Esophagus muscularis mucosa (tissue), 4 donors: ENCODE results near the gene ADAR. TPM values are rescaled to one million over a fixed set of nuclear protein-coding genes. Genes with fewer than 3 reads are reported as not detected.

Experiments used
- DNase-seq: peaks from one replicate; pipeline ENCODE4 v3.0.0-alpha.2; 2017; ENCODE audit errors: extremely low spot score
- H3K27ac ChIP-seq, 4 donors: fragments of 200-600 bp; sonication (generic); replicated peaks in 1 of 4; 1 replicate in 3 of 4; 2 replicates in 1 of 4; pipeline ENCODE4 v1.5.1; 2016 to 2019; ENCODE audit warnings: mild to moderate bottlenecking in 1 of 4
- H3K27me3 ChIP-seq, 4 donors: fragments of 200-600 bp; sonication (generic); one replicate each; pipeline versions ENCODE4 v1.5.1 to v1.6.0; 2016 to 2019
- H3K36me3 ChIP-seq, 4 donors: fragments of 200-600 bp; sonication (generic); one replicate each; pipeline ENCODE4 v1.5.1; 2016 to 2019
- H3K4me1 ChIP-seq, 4 donors: fragments of 200-600 bp; sonication (generic); one replicate each; pipeline ENCODE4 v1.5.1; 2016 to 2019
- H3K4me3 ChIP-seq, 4 donors: fragments of 200-600 bp; sonication (generic); 1 replicate in 2 of 4; 2 replicates in 2 of 4; pipeline ENCODE4 v1.5.1; 2016 to 2019; ENCODE audit warnings: mild to moderate bottlenecking in 4 of 4, moderate library complexity in 1 of 4
- H3K9me3 ChIP-seq, 4 donors: fragments of 200-600 bp; sonication (generic); 1 replicate in 3 of 4; 2 replicates in 1 of 4; pipeline ENCODE4 v1.5.1; 2016 to 2019
- CTCF ChIP-seq, 3 experiments: fragments of 200-600 bp in 2 of 3; fragments of 450-650 bp in 1 of 3; sonication (generic) in 2 of 3; IDR thresholded peaks; one replicate each; pipeline ENCODE4 v1.5.1; 2017 to 2019; ENCODE audit warnings: antibody characterized with exemption in 3 of 3, mild to moderate bottlenecking in 2 of 3, moderate library complexity in 1 of 3
- EP300 ChIP-seq: sonication (generic); formaldehyde crosslinking; IDR thresholded peaks from one replicate; pipeline ENCODE4 v1.6.1; 2017; ENCODE audit warnings: antibody characterized with exemption
- POLR2A ChIP-seq: fragments of 450-650 bp; IDR thresholded peaks from one replicate; pipeline ENCODE4 v1.6.1; 2017; ENCODE audit warnings: antibody characterized with exemption, moderate library complexity, mild to moderate bottlenecking, low read depth
- POLR2AphosphoS5 ChIP-seq, 2 donors: sonication (generic); formaldehyde crosslinking; IDR thresholded peaks; one replicate each; pipeline ENCODE4 v1.6.1; 2017; ENCODE audit warnings: antibody characterized with exemption in 2 of 2
- WGBS: methylation state at CpG from one replicate; pipeline ENCODE4 v1.1.5; 2018; 5-methylcytosine and 5-hydroxymethylcytosine counted together
- intact Hi-C: fragments of 100-400 bp; cut with DNase I; formaldehyde crosslinking; loops from one replicate; pipeline ENCODE4 v1.15.1; 2023
- total RNA-seq, 4 donors: library from RNA; depleted of rRNA; stranded (reverse); fragments of >200 nt; gene quantifications; one replicate each; pipeline versions ENCODE4 v1.1.0 to v1.2.1, GENCODE V29; 2016

The ADAR gene
- total RNA-seq, 4 donors from 2014 or later, result 80.2 to 96.3 (median 87.1) TPM

- H3K27me3 ChIP-seq, result no peaks in the 10 kb centered on the region
- TF ChIP-seq POLR2AphosphoS5 (IDR thresholded peaks at IDR 0.05) (no peak), POLR2A (no peak), EP300 (no peak), CTCF (IDR thresholded peaks at IDR 0.05) (no peak)
- H3K4me3 ChIP-seq, result no peak overlapping the region
- no peak for DNase-seq
- 81% methylated on average over 7 of the region's 7 CpGs for WGBS
- intact Hi-C loops, result no loop called here
- H3K4me1 ChIP-seq, result peaks cover 8 to 17% (median 13%) of the 10 kb centered on the region in 4 donors
- peaks cover 79 to 100% (median 93%) of the 10 kb centered on the region in 4 donors for H3K36me3 ChIP-seq
- no peak overlapping the region for H3K27ac ChIP-seq
- H3K9me3 ChIP-seq, result no peaks in the 10 kb centered on the region
Observed at GRCh38 chr1:154594811-154595210, 13.2 kb downstream of the ADAR start.

GRCh38 chr1:154593390-154593789 is 14.6 kb downstream of the ADAR start:
- H3K4me1 ChIP-seq, result peaks cover 0 to 2% (median under 1%) of the 10 kb centered on the region in 4 donors
- no peak for DNase-seq
- intact Hi-C loops, result no loop called here
- no peak for TF ChIP-seq CTCF (IDR thresholded peaks at IDR 0.05)
- TF ChIP-seq EP300, result no peak
- TF ChIP-seq POLR2AphosphoS5 (IDR thresholded peaks at IDR 0.05), result no peak
- no peak for TF ChIP-seq POLR2A
- no peak overlapping the region for H3K4me3 ChIP-seq
- no peaks in the 10 kb centered on the region for H3K9me3 ChIP-seq
- no peaks in the 10 kb centered on the region for H3K27me3 ChIP-seq
- H3K36me3 ChIP-seq, result peaks cover 92 to 100% (median 98%) of the 10 kb centered on the region in 4 donors
- no peak overlapping the region for H3K27ac ChIP-seq

GRCh38 chr1:154591206-154591605 is 16.8 kb downstream of the ADAR start:
- WGBS, result 95% methylated on average over 7 of the region's 7 CpGs
- Histone ChIP-seq H3K4me1 (no peaks in the 10 kb centered on the region), H3K4me3 (no peak overlapping the region), H3K9me3 (no peaks in the 10 kb centered on the region), H3K36me3 (peaks cover 92 to 100% (median 98%) of the 10 kb centered on the region in 4 donors), H3K27ac (no peak overlapping the region), H3K27me3 (no peaks in the 10 kb centered on the region)
- no peak for TF ChIP-seq CTCF (IDR thresholded peaks at IDR 0.05)
- no peak for TF ChIP-seq EP300
- TF ChIP-seq POLR2AphosphoS5 (IDR thresholded peaks at IDR 0.05), result no peak
- TF ChIP-seq POLR2A, result no peak
- no peak for DNase-seq
- intact Hi-C loops, result no loop called here

GRCh38 chr1:154590756-154591155 is 17.2 kb downstream of the ADAR start:
- H3K27me3 ChIP-seq, result no peaks in the 10 kb centered on the region
- no peak for TF ChIP-seq EP300
- TF ChIP-seq POLR2A, result no peak
- no peak for TF ChIP-seq CTCF (IDR thresholded peaks at IDR 0.05)
- TF ChIP-seq POLR2AphosphoS5 (IDR thresholded peaks at IDR 0.05), result no peak
- H3K36me3 ChIP-seq, result peaks cover 92 to 100% (median 98%) of the 10 kb centered on the region in 4 donors
- no peak overlapping the region for H3K27ac ChIP-seq
- 62% methylated on average over 5 of the region's 5 CpGs for WGBS
- DNase-seq, result no peak
- H3K9me3 ChIP-seq, result no peaks in the 10 kb centered on the region
- intact Hi-C loops, result no loop called here
- H3K4me1 ChIP-seq, result no peaks in the 10 kb centered on the region
- no peak overlapping the region for H3K4me3 ChIP-seq

GRCh38 chr1:154589780-154590179 is 18.2 kb downstream of the ADAR start:
- Histone ChIP-seq H3K27me3 (no peaks in the 10 kb centered on the region), H3K27ac (no peak overlapping the region), H3K36me3 (peaks cover 92 to 100% (median 99%) of the 10 kb centered on the region in 4 donors), H3K9me3 (no peaks in the 10 kb centered on the region), H3K4me3 (no peak overlapping the region), H3K4me1 (no peaks in the 10 kb centered on the region)
- TF ChIP-seq POLR2AphosphoS5 (IDR thresholded peaks at IDR 0.05) (no peak), EP300 (no peak), POLR2A (no peak), CTCF (IDR thresholded peaks at IDR 0.05) (no peak)
- intact Hi-C loops, result no loop called here
- DNase-seq, result no peak
- WGBS, result 86% methylated on average over 9 of the region's 10 CpGs
